ENCODE data around the gene ING4.

The ING4 gene

GRCh38 chr12:6688543-6688998 lies 25.7 kb upstream of the ING4 start:
- DNase-seq (ENCODE audit: low spot score) = no peak

GRCh38 chr12:6685814-6686213 lies 22.9 kb upstream of the ING4 start:
- DNase-seq (ENCODE audit: low spot score) = no peak

- DNase-seq (ENCODE audit: low spot score) = no peak
Observed at GRCh38 chr12:6684609-6685008, 21.7 kb upstream of the ING4 start.

GRCh38 chr12:6676962-6677361 lies 14.0 kb upstream of the ING4 start:
- DNase-seq (ENCODE audit: low spot score) = no peak

GRCh38 chr12:6672143-6672542 lies 9.2 kb upstream of the ING4 start:
- no peak for DNase-seq (ENCODE audit: low spot score)

GRCh38 chr12:6667559-6668210 lies 4.8 kb upstream of the ING4 start:
- DNase-seq (ENCODE audit: low spot score) = no peak

GRCh38 chr12:6666211-6666610 lies 3.3 kb upstream of the ING4 start:
- DNase-seq (ENCODE audit: low spot score) = no peak

GRCh38 chr12:6664902-6665301 lies 2.0 kb upstream of the ING4 start:
- no peak for DNase-seq (ENCODE audit: low spot score)

GRCh38 chr12:6662602-6662905 lies 365 bp downstream of the ING4 start:
- peak; percentile 67 for DNase-seq (ENCODE audit: low spot score)

GRCh38 chr12:6653987-6654386 lies 8.9 kb downstream of the ING4 start:
- DNase-seq (ENCODE audit: low spot score) = no peak

GRCh38 chr12:6653342-6653741 lies 9.6 kb downstream of the ING4 start:
- no peak for DNase-seq (ENCODE audit: low spot score)

GRCh38 chr12:6652391-6652790 lies 10.5 kb downstream of the ING4 start:
- DNase-seq (ENCODE audit: low spot score) = no peak

GRCh38 chr12:6650832-6651231 lies 12.1 kb downstream of the ING4 start:
- no peak for DNase-seq (ENCODE audit: low spot score)

GRCh38 chr12:6647083-6647604 lies 15.8 kb downstream of the ING4 start, which contains the start of gene ACRBP:
TSS of gene ACRBP (minus strand) at chr12:6647432. CDS start at chr12:6647366, 66 bp downstream.
- peak; percentile 69 for DNase-seq (ENCODE audit: low spot score)

GRCh38 chr12:6646276-6647082 lies 16.4 kb downstream of the ING4 start:
- DNase-seq (ENCODE audit: low spot score) = no peak

- no peak for DNase-seq (ENCODE audit: low spot score)
Observed at GRCh38 chr12:6644903-6645302, 18.0 kb downstream of the ING4 start.

GRCh38 chr12:6644257-6644596 lies 18.7 kb downstream of the ING4 start:
- DNase-seq (ENCODE audit: low spot score) = no peak

- DNase-seq (ENCODE audit: low spot score) = no peak
Observed at GRCh38 chr12:6643569-6644256, 19.2 kb downstream of the ING4 start.

GRCh38 chr12:6641131-6641530 lies 21.8 kb downstream of the ING4 start:
- no peak for DNase-seq (ENCODE audit: low spot score)

GRCh38 chr12:6640497-6640896 lies 22.4 kb downstream of the ING4 start:
- DNase-seq (ENCODE audit: low spot score) = no peak

- no peak for DNase-seq (ENCODE audit: low spot score)
Observed at GRCh38 chr12:6639151-6639801, 23.6 kb downstream of the ING4 start.

GRCh38 chr12:6638305-6638704 lies 24.6 kb downstream of the ING4 start:
- DNase-seq (ENCODE audit: low spot score) = no peak

All from AG08396 (cell line).